H1 (cell line): ENCODE measurements around the gene RAB9B. TPM values are rescaled to one million over a fixed set of nuclear protein-coding genes. Genes with fewer than 3 reads are reported as not detected.

Experiments used
- RBBP5 ChIP-seq: IDR thresholded peaks from 2 replicates; pipeline ENCODE4 v1.7.1; 2012; ENCODE audit warnings: low read depth, mild to moderate bottlenecking, inconsistent platforms, low read length, moderate library complexity, borderline replicate concordance
- TAF1 ChIP-seq: IDR thresholded peaks from 2 replicates; pipeline ENCODE4 v1.6.1; 2011; ENCODE audit warnings: mild to moderate bottlenecking, low read depth, low read length
- polyA plus RNA-seq, 7 experiments: library from polyadenylated mRNA; depleted of rRNA in 3 of 7; stranded (reverse) in 5 of 7; unstranded in 2 of 7; fragments of >200 nt in 5 of 7; fragments of 200-250 nt in 2 of 7; gene quantifications; 1 replicate in 5 of 7; 2 replicates in 1 of 7; 4 replicates in 1 of 7; pipeline versions ENCODE4 v1.2.1 to v1.2.3, GENCODE V29; 2011 to 2013; ENCODE audit warnings: missing spikeins in 2 of 7, mixed read lengths in 2 of 7
- total RNA-seq: library from RNA; stranded (reverse); fragmentation: NEBNext Ultra II Directional; extraction: Animal tissue kit (Norgen Biotek cat#: 25700); gene quantifications from 2 replicates; pipeline ENCODE4 v1.2.1, GENCODE V29; 2021
- TF ChIP-seq, protein P1 (sequence below), 3 experiments: IDR thresholded peaks; 1 replicate in 2 of 3; 2 replicates in 1 of 3; pipeline versions ENCODE4 v1.5.1 to v1.6.1; 2011; ENCODE audit warnings: low read length in 3 of 3, mild to moderate bottlenecking in 3 of 3, inconsistent platforms in 2 of 3, low read depth in 1 of 3, moderate library complexity in 1 of 3; ENCODE audit not compliant: insufficient read depth in 1 of 3; ENCODE audit errors: control extremely low read depth in 1 of 3

The RAB9B gene
- total and polyA plus RNA-seq, 2 of the 8 experiments (the other 6 are each of a cell fraction or from before 2014, with no cell fraction given): 0.26 to 0.56 TPM

DNA sequence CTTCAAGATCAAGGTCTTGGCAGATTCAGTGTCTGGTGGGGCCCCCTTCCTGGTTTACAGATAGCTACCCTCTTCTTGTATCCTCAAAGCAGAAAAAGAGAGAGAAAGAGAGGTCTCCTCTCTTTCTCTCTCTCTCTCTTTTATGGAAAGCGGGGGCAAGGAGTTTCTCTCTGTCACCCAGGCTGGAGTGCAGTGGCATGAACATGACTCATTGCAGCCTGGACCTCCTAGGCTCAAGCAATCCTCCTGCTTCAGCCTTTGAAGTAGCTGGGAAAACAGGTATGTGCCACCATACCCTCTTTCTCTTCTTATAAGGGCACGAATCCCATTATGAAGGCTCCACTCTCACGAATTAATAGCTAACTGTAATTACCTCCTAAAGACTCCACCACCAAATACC, 20.2 kb downstream of the RAB9B start (continued):
- TF ChIP-seq, protein P1, sequence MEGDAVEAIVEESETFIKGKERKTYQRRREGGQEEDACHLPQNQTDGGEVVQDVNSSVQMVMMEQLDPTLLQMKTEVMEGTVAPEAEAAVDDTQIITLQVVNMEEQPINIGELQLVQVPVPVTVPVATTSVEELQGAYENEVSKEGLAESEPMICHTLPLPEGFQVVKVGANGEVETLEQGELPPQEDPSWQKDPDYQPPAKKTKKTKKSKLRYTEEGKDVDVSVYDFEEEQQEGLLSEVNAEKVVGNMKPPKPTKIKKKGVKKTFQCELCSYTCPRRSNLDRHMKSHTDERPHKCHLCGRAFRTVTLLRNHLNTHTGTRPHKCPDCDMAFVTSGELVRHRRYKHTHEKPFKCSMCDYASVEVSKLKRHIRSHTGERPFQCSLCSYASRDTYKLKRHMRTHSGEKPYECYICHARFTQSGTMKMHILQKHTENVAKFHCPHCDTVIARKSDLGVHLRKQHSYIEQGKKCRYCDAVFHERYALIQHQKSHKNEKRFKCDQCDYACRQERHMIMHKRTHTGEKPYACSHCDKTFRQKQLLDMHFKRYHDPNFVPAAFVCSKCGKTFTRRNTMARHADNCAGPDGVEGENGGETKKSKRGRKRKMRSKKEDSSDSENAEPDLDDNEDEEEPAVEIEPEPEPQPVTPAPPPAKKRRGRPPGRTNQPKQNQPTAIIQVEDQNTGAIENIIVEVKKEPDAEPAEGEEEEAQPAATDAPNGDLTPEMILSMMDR (IDR thresholded peaks at IDR 0.05; ENCODE audit: control extremely low read depth in 1 of 3, insufficient read depth in 1 of 3, low read depth in 1 of 3, low read length in 3 of 3): no peak
- TF ChIP-seq RBBP5: no peak
- TF ChIP-seq TAF1: no peak
